Measurements from ENCODE around the gene CD44. TPM values are rescaled to one million over a fixed set of nuclear protein-coding genes. Genes with fewer than 3 reads are reported as not detected.

CD44 gene
- total and polyA plus RNA-seq, 2 donors (not counting 1 experiment from before 2014, with no cell fraction given): 660 to 980 TPM

- TF ChIP-seq CTCF (conservative IDR thresholded peaks at IDR 0.05 in 1 of 2, IDR thresholded peaks at IDR 0.05 in 1 of 2; ENCODE audit: low read depth in 1 of 2, low read length in 2 of 2): no peak
- no peak for TF ChIP-seq EZH2 (IDR thresholded peaks at IDR 0.05; ENCODE audit: low read length, missing control alignments)
- no peak overlapping the region for H2AFZ ChIP-seq (ENCODE audit: low read length)
- no peaks in the 10 kb centered on the region for H3K4me1 ChIP-seq (ENCODE audit: control insufficient read depth, extremely low read depth, insufficient read depth, low read length)
- no peak overlapping the region for H3K4me3 ChIP-seq (replicated peaks in 1 of 4; ENCODE audit: control extremely low read depth in 1 of 4, insufficient read depth in 1 of 4, low read depth in 3 of 4, low read length in 4 of 4)
- no peaks in the 10 kb centered on the region for H3K27me3 ChIP-seq (ENCODE audit: control insufficient read depth, insufficient read depth, low read length)
- no peak for DNase-seq (ENCODE audit: low read depth in 2 of 2)
- H3K36me3 ChIP-seq (ENCODE audit: control insufficient read depth, insufficient read depth, low read length): peaks cover 22% of the 10 kb centered on the region
- H3K27ac ChIP-seq (ENCODE audit: insufficient read depth, low read length): no peak overlapping the region
- no peak overlapping the region for H3K4me2 ChIP-seq (ENCODE audit: extremely low read depth, insufficient read depth, low read length)
- H4K20me1 ChIP-seq (ENCODE audit: control insufficient read depth, extremely low read depth, insufficient read depth, low read length): no peaks in the 10 kb centered on the region
- H3K9ac ChIP-seq (ENCODE audit: insufficient read depth, low read length): no peak overlapping the region
- H3K9me3 ChIP-seq (ENCODE audit: control insufficient read depth, insufficient read depth, low read depth, low read length): no peaks in the 10 kb centered on the region
- peaks cover 43% of the 10 kb centered on the region for H3K79me2 ChIP-seq (ENCODE audit: control insufficient read depth, insufficient read depth, low read length)
Measured at GRCh38 chr11:35206616-35207015, 67.6 kb downstream of the CD44 start.

GRCh38 chr11:35207471-35208403, 68.8 kb downstream of the CD44 start:
- Histone ChIP-seq H3K27ac (ENCODE audit: insufficient read depth, low read length) (no peak overlapping the region), H2AFZ (ENCODE audit: low read length) (no peak overlapping the region), H3K4me3 (replicated peaks in 1 of 4; ENCODE audit: control extremely low read depth in 1 of 4, insufficient read depth in 1 of 4, low read depth in 3 of 4, low read length in 4 of 4) (no peak overlapping the region), H4K20me1 (ENCODE audit: control insufficient read depth, extremely low read depth, insufficient read depth, low read length) (no peaks in the 10 kb centered on the region), H3K4me1 (ENCODE audit: control insufficient read depth, extremely low read depth, insufficient read depth, low read length) (peaks cover 2% of the 10 kb centered on the region), H3K27me3 (ENCODE audit: control insufficient read depth, insufficient read depth, low read length) (no peaks in the 10 kb centered on the region), H3K36me3 (ENCODE audit: control insufficient read depth, insufficient read depth, low read length) (peaks cover 20% of the 10 kb centered on the region), H3K9me3 (ENCODE audit: control insufficient read depth, insufficient read depth, low read depth, low read length) (no peaks in the 10 kb centered on the region), H3K79me2 (ENCODE audit: control insufficient read depth, insufficient read depth, low read length) (peaks cover 35% of the 10 kb centered on the region), H3K9ac (ENCODE audit: insufficient read depth, low read length) (no peak overlapping the region), H3K4me2 (ENCODE audit: extremely low read depth, insufficient read depth, low read length) (no peak overlapping the region)
- peak; percentile 16 to 65 for DNase-seq (ENCODE audit: low read depth in 2 of 2)
- TF ChIP-seq CTCF (conservative IDR thresholded peaks at IDR 0.05 in 1 of 2, IDR thresholded peaks at IDR 0.05 in 1 of 2; ENCODE audit: low read depth in 1 of 2, low read length in 2 of 2): no peak
- TF ChIP-seq EZH2 (IDR thresholded peaks at IDR 0.05; ENCODE audit: low read length, missing control alignments): no peak

GRCh38 chr11:35208795-35209194, 69.8 kb downstream of the CD44 start:
- Histone ChIP-seq H3K4me1 (ENCODE audit: control insufficient read depth, extremely low read depth, insufficient read depth, low read length) (peaks cover 5% of the 10 kb centered on the region), H3K79me2 (ENCODE audit: control insufficient read depth, insufficient read depth, low read length) (peaks cover 37% of the 10 kb centered on the region), H4K20me1 (ENCODE audit: control insufficient read depth, extremely low read depth, insufficient read depth, low read length) (no peaks in the 10 kb centered on the region), H3K4me3 (replicated peaks in 1 of 4; ENCODE audit: control extremely low read depth in 1 of 4, insufficient read depth in 1 of 4, low read depth in 3 of 4, low read length in 4 of 4) (no peak overlapping the region), H3K9ac (ENCODE audit: insufficient read depth, low read length) (no peak overlapping the region), H3K27me3 (ENCODE audit: control insufficient read depth, insufficient read depth, low read length) (no peaks in the 10 kb centered on the region), H3K9me3 (ENCODE audit: control insufficient read depth, insufficient read depth, low read depth, low read length) (no peaks in the 10 kb centered on the region), H2AFZ (ENCODE audit: low read length) (no peak overlapping the region), H3K4me2 (ENCODE audit: extremely low read depth, insufficient read depth, low read length) (no peak overlapping the region), H3K36me3 (ENCODE audit: control insufficient read depth, insufficient read depth, low read length) (peaks cover 22% of the 10 kb centered on the region), H3K27ac (ENCODE audit: insufficient read depth, low read length) (no peak overlapping the region)
- no peak for TF ChIP-seq CTCF (conservative IDR thresholded peaks at IDR 0.05 in 1 of 2, IDR thresholded peaks at IDR 0.05 in 1 of 2; ENCODE audit: low read depth in 1 of 2, low read length in 2 of 2)
- TF ChIP-seq EZH2 (IDR thresholded peaks at IDR 0.05; ENCODE audit: low read length, missing control alignments): no peak
- DNase-seq (ENCODE audit: low read depth in 2 of 2): no peak
